RCC 7860 (cell line): ENCODE data around the gene ZNF418.

Experiments
- DNase-seq: peaks from one replicate; pipeline ENCODE4 v3.0.0-alpha.2; 2015; ENCODE audit warnings: low spot score
- FAIRE-seq: peaks from 2 replicates; lab custom pipeline; 2012; peaks lifted over from hg19 to GRCh38; lab: Jason Lieb, UNC

ZNF418 gene

DNA sequence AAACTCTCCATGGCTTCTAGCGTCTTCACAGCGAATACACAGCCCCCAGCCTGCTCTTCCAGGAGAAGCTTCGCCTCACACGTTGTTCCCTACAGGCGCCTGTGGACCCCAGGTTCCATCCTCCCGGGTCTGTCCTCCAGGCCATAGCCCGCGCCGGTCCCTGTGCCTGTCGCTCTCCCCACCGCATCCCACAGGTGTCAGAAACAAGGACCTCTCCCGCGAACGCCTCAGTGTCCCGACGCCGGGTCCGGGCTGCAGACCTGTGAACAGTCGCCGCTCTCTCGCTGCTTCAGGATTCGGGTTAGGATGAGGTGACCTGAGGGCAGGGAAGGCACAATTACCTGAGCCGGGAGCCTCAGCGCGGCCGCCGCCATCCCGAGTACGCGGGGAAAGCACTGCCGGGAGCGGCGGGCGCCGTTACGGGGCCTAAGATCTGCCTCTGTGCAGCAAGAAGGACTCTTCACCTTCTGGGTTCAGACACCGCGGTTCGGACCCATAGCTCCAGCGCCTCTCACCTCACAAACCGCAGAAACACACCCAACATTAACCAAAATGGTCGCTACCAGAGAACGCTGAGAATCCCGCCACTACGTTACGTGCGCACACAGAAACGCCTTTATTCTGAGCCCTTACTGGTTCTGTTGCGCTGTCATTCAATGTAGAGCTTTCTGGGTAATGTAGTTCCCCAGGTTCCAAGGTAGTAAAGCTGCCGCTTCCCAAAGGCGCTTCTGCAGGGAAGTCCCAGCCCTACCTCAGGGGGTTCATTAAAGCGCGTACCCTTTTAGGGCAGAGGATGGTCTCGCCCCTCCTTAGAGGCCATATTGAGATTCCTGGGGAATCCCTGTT, at the start of gene ZNF418:
TSS of gene ZNF418 (minus strand) at position 583 of the 846 bp plus-strand sequence. CDS start 1,580 bp downstream, outside the sequence.
- DNase-seq (no peak), FAIRE-seq (no peak)

DNA sequence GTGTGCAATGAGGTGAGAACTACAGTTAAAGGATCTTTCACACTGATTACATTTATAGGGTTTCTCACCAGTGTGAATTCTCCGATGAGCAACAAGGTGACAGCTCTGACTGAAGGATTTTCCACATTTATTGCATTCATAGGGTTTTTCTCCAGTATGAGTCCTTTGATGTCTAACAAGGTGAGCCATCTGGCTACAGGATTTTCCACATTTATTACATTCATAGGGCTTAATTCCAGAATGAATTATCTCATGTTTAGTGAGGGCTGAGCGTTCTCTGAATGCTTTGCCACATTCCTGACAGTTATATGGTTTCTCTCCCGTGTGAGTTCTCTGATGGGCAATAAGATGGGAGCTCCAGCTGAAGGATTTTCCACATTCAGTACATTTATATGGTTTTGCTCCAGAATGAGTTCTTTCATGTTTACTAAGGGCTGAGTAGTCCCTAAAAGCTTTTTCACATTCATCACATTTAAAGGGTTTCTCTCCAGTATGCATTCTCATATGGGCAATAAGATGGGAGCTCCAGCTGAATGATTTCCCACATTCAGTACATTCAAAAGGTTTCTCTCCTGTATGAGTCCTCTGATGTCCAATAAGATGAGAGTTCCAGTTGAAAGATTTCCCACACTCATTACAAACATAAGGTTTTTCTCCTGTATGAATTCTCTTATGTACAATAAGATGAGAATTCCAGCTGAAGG, 43.5 kb upstream of the ZNF418 start:
- FAIRE-seq (no peak), DNase-seq (no peak)

DNA sequence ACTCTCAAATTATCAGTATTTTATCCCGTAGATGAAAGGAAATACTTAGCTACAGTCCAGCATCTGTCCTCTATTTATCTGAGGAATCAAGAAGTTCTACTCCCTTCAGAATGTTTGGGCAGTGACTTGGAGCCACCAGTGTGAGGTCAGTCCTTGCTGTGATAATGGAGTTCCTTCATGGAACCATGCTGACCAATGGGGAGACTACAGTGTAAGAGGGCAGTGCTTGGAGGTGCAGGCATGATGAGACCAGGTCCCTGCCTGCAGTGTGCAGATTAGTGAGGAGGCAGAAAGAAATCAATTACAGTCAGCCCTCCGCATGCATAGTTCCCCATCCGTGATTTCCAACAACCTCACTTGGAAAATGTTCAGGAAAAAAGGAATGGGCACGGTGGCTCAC, 39.2 kb upstream of the ZNF418 start, which contains the start of gene C19orf18:
TSS of gene C19orf18 (minus strand) at position 101 of the 400 bp plus-strand sequence. CDS start 102 bp downstream, outside the sequence.
- FAIRE-seq (no peak), DNase-seq (no peak)

DNA sequence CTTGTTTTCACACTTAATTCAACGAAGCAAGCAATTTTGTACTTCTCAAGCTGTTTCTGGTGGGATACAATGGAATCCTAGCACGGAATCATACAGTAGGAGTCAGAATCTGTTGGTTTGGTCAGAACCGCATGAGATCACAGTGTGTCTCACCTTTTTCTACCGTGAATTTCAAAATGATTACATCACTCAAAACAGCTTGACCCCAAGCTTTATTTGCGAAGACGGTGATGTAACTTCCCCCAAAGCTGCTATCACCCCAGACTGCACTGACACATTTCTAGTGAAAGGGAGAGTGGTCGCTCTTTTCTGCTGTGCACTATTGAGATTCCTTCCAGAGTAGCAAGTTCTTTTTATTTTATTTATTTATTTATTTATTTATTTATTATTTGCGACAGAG, 29.6 kb upstream of the ZNF418 start:
- no peak for FAIRE-seq
- DNase-seq = no peak

DNA sequence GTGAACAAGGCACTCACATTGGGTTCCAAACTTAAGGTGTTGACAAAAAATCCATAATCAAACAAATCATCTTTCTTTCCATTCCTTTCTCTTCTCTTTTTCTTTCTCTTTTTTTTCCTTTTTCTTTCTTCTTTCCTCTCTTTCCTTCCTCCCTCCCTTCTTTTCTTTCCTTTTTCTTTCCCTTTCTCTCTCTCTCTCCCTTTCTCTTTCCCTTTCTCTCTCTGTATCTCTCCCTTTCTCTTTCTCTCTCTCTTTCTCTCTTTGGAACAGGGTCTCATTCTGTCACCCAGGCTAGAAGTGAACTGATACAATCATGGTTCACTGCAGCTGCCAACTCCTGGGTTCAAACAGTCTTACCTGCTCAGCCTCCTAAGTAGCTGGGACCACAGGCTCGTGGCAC, 26.6 kb upstream of the ZNF418 start:
- no peak for FAIRE-seq

GRCh38 chr19:57954996-57955395, 19.8 kb upstream of the ZNF418 start:
- FAIRE-seq = no peak
- DNase-seq = no peak

More for the DNA sequence above, 26.6 kb upstream of the ZNF418 start:
- no peak for DNase-seq

DNA sequence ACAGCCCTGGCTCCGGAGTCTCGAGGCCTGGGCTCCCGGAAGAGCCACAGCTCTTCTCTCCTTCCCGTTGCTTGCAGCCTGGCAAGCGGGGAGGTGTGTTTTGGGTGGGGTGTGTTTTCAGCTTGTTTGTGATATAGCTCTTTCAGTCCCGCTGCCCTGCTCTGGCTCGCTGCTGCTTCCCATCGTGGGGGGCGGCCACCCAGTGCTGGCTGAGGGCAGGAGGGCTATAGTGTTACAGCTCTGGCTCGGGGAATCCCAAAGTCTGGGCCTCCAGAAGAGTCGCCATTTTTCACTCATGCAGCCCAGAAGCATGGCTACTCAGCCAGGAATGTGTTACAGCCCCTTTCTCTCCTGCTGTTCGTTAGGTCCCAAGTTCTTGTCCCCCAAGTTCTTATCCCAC, 14.5 kb upstream of the ZNF418 start:
- FAIRE-seq = no peak
- no peak for DNase-seq

DNA sequence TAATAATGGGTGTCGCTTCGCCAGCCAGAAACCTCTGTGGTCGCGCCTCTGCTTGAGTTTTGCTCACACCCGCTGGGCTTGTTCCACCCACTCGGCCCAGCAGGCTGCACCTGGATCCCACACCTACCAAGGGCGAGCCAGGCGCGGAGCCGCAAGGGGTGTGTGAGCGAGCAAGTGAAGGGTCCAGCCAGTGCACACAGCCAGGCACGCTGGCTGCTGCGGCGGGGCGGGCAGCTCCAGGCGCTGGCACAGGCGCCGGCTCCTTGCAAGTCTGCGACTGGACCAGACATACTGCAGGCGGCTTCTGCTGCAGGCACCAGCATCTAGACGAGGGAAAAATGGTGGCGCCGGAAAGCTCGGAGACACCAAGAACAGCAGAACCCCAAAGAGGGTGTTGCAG, 14.1 kb upstream of the ZNF418 start:
- DNase-seq = no peak

DNA sequence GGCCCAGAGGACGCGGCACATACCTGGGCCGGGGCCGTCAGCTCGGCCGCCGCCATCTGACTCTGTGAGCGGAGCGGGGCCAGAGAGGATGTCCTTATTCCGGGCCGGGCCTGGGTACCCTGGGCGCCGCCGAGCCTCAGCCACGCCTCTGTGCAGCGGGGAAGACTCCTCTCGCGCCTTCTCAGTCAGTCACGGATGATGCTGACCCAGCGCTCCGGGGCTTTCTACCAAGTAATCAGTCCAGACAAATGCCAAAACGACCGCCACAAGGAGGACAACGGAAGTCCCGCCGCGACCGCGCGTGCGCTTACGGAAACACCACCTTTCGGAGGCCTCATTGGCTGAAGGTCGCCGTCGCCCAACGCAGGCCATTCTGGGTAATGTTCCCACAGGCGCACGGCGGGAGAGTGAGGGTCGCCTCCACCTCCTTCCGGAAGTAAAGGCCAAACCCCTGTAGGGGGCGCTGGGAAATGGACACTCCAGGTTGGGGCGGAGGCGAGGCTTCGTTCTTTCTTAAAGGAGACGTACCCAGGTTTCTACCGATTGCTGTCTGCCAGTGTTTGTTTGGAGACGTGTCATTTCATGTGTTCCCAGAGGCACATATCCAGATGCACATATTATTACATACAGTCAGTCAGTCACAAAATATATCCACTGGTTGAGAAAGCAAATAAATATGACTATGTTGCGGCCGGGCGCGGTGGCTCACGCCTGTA, 12.4 kb upstream of the ZNF418 start, which contains the start of gene ZNF256:
TSS of gene ZNF256 (minus strand) at position 288 of the 716 bp plus-strand sequence. CDS start at position 56, 232 bp downstream.
- DNase-seq (peak; percentile 63), FAIRE-seq (no peak)

More for the DNA sequence above, 14.1 kb upstream of the ZNF418 start:
- no peak for FAIRE-seq

- DNase-seq = no peak
- FAIRE-seq = no peak
These were observed 11.9 kb upstream of the ZNF418 start for GRCh38 chr19:57947088-57947418.

GRCh38 chr19:57946316-57946715, 11.1 kb upstream of the ZNF418 start:
- DNase-seq (no peak), FAIRE-seq (no peak)

DNA sequence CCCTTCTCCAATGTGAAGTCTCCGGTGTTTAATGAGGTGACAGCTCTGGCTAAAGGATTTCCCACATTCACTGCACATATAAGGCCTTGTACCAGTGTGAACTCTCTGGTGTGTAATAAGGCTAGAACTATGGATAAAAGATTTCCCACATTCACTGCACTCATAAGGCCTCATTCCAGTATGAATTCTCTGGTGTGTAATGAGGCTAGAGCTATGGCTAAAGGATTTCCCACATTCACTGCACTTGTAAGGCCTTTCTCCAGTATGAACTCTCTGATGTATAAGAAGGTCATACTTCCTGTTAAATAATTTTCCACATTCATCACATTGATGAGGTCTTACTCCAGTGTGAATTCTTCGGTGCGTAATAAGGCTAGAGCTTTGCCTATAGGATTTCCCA, 6.4 kb upstream of the ZNF418 start:
- no peak for FAIRE-seq
- DNase-seq = no peak

DNA sequence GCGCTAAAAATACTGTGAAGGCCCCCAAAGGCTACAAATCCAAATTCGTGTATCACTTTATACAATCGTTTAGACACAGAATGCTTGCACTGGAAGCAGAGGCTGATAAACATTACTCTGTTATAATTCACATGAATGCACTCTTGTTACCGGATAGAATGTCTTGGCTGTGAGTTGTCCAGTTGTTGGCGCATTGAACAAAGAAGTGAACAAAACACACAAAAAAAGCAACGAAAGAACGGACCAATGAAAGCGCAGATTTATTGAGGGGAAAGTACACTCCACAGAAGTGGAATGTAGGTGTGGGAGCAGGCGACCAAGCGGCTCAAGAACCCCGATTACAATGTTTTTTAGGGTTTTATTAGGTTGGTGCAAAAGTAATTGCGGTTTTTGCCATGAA, 529 bp upstream of the ZNF418 start:
- no peak for DNase-seq
- no peak for FAIRE-seq

DNA sequence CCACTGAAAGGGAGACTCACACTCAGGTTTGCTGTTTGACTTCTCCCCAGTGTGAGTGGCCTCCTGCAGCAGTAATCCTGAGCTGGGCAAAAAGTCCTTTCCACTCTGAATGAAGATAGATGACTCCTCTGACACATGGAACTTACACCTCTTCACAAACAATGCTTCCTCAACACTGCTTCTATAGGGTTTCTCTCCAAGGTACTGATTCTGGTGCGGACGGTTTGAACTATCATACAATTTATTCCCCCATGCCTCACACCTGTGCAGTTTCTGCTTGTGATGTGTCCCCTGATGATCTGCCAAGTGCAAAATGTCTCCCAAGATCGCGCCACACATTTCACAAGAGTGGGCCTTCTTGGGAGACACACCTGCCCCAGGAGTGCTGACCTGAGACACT, 7.6 kb downstream of the ZNF418 start:
- no peak for FAIRE-seq

DNA sequence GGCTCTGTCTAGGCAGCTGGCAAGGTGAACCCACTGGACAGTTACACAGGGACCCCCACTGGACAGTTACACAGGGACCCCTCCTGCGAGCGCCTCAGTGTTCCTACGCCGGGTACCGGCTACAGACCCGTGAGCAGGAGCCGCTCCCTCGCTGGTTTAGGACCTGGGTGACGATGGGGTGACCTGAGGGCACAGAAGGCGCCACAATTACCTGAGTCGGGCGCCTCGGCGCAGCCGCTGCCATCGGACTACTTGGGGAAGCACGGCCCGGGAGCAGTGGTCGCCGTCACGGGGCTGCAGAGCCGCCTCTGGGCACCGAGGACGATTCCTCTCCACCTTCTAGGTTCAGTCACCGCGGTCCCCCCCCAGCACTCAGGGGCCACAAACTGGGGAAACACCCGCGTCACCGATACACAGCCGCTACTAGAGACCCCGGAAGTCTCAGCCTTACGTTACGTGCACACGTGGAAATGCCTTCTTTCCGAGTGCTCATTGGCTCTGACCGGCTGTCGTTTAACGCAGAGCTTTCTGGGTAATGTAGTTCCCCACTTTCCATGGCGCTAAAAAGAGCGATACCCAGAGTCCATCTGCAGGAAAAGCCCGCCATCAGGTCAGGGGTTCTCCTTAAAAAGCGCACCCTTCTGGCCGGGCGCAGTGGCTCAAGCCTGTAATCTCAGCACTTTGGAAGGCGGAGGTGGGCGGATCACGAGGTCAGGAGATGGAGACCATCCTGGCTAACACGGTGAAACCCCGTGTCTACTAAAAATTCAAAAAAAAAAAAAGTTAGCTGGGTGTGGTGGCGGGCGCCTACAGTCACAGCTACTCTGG, 18.8 kb downstream of the ZNF418 start, which contains the start of gene ZNF417:
TSS of gene ZNF417 (minus strand) at position 425 of the 828 bp plus-strand sequence. CDS start at position 244, 181 bp downstream.
- peak; percentile 73 for FAIRE-seq

More for the DNA sequence above, 7.6 kb downstream of the ZNF418 start:
- no peak for DNase-seq

GRCh38 chr19:57914531-57914930, 20.7 kb downstream of the ZNF418 start:
- FAIRE-seq (no peak), DNase-seq (no peak)

More for the DNA sequence above, 18.8 kb downstream of the ZNF418 start, which contains the start of gene ZNF417:
- DNase-seq = peak; percentile 79

- DNase-seq (no peak), FAIRE-seq (no peak)
These were observed 27.8 kb downstream of the ZNF418 start for GRCh38 chr19:57907394-57907793.

- FAIRE-seq (no peak), DNase-seq (no peak)
These were observed 29.9 kb downstream of the ZNF418 start for GRCh38 chr19:57905258-57905657.

DNA sequence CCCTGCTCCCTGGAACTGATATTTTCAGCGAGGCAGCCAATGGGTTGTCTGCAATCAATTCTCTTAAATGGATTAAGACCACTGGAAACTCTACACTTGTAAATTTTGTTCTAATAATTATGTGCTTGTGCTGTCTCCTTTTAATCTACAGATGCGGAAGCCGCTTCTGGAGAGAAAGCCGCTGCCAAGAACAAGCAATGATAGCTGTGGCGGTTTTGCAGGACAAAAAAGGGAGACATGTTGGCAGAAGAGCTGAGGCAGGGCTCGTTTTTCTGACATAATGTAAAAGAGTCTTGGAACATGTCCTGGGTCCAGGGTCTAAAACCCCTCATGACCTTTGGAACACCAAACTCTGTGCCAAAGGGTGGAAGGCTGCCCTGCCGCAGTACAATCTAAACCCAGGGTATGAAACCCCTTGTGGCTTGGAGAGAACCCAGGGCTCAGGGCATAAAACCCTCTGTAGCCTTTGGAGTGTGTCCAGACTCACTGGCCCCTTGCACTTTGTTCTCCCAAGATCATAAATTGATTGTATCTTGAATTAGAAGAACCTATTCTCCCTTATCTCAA, 31.5 kb downstream of the ZNF418 start:
- no peak for DNase-seq
- FAIRE-seq = no peak

DNA sequence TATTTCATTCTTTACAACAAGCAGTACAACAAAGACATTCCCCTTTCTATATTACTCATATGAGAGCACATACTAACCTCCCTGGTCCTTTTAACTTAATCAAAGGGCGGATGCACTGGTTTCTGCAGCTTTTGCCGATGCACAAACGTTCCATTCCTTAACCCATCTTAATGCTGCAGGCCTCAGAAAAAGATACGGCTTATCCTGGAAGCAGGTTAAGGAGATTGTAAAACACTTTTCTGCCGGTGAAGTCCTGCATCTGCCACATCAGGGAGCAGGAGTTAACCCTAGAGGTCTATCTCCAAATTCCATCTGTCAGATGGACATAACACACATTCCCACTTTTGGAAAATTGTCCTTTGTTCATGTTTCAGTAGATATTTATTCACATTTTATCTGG, 34.9 kb downstream of the ZNF418 start:
- no peak for DNase-seq
- no peak for FAIRE-seq
